ENCODE measurements around the gene MYH6.

MYH6 gene

DNA sequence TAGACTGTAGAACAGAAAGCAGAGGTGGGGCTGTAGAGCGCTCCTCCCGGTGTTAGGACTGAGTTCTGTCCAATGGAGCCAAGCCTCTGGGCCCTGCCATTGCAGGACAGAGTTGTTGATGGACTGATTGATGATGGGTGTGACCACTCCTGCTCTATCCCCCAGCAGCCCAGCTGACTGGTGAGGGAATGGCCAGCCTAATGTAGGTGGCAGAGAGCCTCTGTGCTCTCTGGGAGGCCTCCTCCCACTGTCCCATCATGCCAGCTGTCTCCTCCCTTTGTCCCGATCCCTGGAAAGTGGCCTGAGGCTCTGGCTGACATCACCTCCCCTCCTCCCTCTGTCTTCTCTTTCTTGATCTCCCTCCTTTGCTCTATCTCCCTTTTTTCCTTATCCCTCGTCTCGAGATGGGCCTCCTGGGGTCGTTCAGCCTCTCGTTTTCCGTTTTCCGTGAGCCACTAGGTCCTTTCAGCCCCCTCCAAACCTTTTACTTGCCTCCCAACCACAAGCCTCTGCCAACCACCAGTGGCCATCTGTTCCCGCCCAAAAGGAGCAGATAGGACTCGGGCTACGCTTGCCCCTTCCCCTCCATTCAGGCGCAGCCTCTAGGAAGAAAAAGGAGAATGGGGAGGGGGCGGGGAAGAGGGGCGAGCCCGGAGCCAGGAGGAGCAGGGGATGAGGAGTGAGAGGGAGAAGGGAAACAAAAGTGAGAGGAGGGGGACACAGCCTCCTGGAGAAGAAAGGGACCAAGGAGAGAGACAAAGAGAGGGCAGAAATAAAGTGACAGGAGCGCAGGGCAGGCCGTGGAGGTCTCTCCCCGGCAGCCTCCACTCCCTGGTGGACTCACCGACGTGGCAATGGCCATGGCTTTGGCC lies 43.7 kb downstream of the MYH6 start:
- H3K4me3 ChIP-seq (ENCODE audit: low read depth, low read length), result peak overlapping the region; percentile 62
- TF ChIP-seq, protein P1, sequence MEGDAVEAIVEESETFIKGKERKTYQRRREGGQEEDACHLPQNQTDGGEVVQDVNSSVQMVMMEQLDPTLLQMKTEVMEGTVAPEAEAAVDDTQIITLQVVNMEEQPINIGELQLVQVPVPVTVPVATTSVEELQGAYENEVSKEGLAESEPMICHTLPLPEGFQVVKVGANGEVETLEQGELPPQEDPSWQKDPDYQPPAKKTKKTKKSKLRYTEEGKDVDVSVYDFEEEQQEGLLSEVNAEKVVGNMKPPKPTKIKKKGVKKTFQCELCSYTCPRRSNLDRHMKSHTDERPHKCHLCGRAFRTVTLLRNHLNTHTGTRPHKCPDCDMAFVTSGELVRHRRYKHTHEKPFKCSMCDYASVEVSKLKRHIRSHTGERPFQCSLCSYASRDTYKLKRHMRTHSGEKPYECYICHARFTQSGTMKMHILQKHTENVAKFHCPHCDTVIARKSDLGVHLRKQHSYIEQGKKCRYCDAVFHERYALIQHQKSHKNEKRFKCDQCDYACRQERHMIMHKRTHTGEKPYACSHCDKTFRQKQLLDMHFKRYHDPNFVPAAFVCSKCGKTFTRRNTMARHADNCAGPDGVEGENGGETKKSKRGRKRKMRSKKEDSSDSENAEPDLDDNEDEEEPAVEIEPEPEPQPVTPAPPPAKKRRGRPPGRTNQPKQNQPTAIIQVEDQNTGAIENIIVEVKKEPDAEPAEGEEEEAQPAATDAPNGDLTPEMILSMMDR (IDR thresholded peaks at IDR 0.05; ENCODE audit: low read depth, low read length, missing control alignments), result no peak
- H3K27ac ChIP-seq, result no peak overlapping the region
- DNase-seq, result no peak
- in situ Hi-C loops (cut with HindIII; ENCODE audit: low pct_ligation_motif_present, low sequenced_read_pairs), result no loop called here
- peaks cover 7% of the 10 kb centered on the region for H3K27me3 ChIP-seq (replicated peaks)
- no peaks in the 10 kb centered on the region for H3K36me3 ChIP-seq (replicated peaks)

DNA sequence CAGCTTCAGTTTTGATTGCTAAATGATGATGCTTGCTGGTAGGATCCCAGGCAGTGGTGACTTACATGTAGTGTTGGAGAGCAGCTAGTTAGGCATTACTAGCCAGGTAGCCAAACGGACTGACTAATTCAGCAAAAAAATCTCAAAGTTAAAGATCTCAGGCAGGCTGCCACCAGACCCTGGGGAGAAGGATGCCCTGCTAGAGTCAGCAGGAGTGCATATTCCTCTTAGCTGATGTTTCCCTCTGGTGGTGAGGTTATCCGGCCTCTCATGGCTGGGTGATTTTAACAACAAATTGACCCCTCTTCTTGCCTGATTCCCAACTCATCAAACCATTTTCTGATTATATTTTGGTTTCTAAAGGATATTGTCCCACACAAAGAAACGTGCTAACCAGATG lies 45.9 kb downstream of the MYH6 start:
- in situ Hi-C loops (cut with HindIII; ENCODE audit: low pct_ligation_motif_present, low sequenced_read_pairs), result no loop called here
- Histone ChIP-seq H3K27ac (no peak overlapping the region), H3K27me3 (replicated peaks) (peaks cover 7% of the 10 kb centered on the region), H3K4me3 (ENCODE audit: low read depth, low read length) (no peak overlapping the region), H3K36me3 (replicated peaks) (no peaks in the 10 kb centered on the region)
- DNase-seq, result no peak
- TF ChIP-seq, protein P1 (IDR thresholded peaks at IDR 0.05; ENCODE audit: low read depth, low read length, missing control alignments), result peak; percentile 51

DNA sequence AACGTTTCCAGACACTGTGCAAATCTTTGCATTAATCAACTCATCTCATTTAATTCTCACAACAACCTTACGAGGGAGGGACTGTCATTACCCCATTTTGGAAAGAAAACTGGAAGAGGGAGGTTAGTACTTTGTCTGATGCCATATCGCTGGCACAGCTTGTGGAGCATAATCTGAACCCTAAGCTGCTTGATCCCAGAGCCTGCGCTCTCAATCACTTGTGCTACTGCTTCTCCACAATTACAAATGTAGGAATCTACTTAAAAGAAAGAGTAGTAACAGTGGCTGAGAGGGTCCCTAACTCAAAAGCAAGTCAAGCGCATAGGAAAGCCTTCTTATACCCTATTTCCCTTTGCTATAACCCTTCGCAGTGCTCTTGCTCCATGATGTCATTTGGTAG lies 46.3 kb downstream of the MYH6 start:
- no peak for DNase-seq
- Histone ChIP-seq H3K27ac (no peak overlapping the region), H3K4me3 (ENCODE audit: low read depth, low read length) (no peak overlapping the region), H3K27me3 (replicated peaks) (peaks cover 7% of the 10 kb centered on the region), H3K36me3 (replicated peaks) (no peaks in the 10 kb centered on the region)
- TF ChIP-seq, protein P1 (IDR thresholded peaks at IDR 0.05; ENCODE audit: low read depth, low read length, missing control alignments), result no peak
- in situ Hi-C loops (cut with HindIII; ENCODE audit: low pct_ligation_motif_present, low sequenced_read_pairs), result no loop called here

DNA sequence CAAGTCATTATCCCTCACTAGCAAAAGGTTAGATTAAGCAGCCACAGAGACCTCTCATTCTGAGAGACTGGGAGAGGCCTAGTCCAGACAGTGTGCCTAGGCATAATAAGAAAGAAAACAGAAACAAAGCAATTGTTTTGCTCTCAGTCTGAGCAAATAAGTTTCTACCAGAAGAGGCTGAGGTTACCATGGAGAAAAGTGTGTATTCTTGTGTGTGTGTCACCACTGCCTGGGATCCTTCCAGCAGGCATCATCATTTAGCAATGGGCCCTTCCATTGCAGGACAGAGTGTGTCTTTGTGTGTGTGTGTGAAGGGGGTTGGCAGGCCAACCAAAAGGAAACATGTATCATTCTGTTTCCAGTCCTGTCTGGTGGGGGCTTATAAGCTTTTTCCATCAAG lies 46.8 kb downstream of the MYH6 start:
- TF ChIP-seq, protein P1 (IDR thresholded peaks at IDR 0.05; ENCODE audit: low read depth, low read length, missing control alignments), result no peak
- DNase-seq, result peak; percentile 35
- in situ Hi-C loops (cut with HindIII; ENCODE audit: low pct_ligation_motif_present, low sequenced_read_pairs), result no loop called here
- H3K36me3 ChIP-seq (replicated peaks), result no peaks in the 10 kb centered on the region
- H3K27me3 ChIP-seq (replicated peaks), result peaks cover 5% of the 10 kb centered on the region
- H3K27ac ChIP-seq, result no peak overlapping the region
- no peak overlapping the region for H3K4me3 ChIP-seq (ENCODE audit: low read depth, low read length)

DNA sequence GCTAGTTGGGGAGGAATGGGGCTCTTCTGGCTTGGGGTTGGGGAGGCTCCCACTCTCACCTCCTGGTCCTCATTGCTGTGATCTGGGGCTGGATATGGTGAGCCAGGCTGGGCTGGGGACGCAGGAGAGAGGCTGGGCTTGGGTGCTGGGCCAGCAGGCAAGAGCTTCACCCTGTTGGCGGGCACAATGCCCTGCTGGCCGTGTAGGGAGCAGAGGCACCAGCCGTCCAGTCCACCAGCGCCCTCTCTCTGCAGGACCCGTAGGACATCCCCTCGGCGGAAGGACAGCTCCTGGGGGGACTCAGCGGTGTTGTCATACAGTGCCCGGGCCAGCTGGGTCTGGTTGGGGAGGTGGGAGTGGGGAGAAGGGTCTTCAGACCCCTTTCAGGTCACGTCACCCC lies 47.6 kb downstream of the MYH6 start:
- TF ChIP-seq, protein P1 (IDR thresholded peaks at IDR 0.05; ENCODE audit: low read depth, low read length, missing control alignments), result peak; percentile 40
- Histone ChIP-seq H3K27me3 (replicated peaks) (peaks cover 2% of the 10 kb centered on the region), H3K27ac (no peak overlapping the region), H3K36me3 (replicated peaks) (no peaks in the 10 kb centered on the region), H3K4me3 (ENCODE audit: low read depth, low read length) (no peak overlapping the region)
- no peak for DNase-seq
- in situ Hi-C loops (cut with HindIII; ENCODE audit: low pct_ligation_motif_present, low sequenced_read_pairs), result no loop called here
